IMR-90 (cell line): ENCODE results near the gene TJP3. TPM values are rescaled to one million over a fixed set of nuclear protein-coding genes. Genes with fewer than 3 reads are reported as not detected.

Experiments used
- ATAC-seq: fragments of 200-7000 bp; cut with Tn5 transposase; 2 replicates; pipeline ENCODE4 v1.9.1; 2020; ENCODE audit warnings: low read depth, mild to moderate bottlenecking, moderate library complexity
- BruUV-seq: library from RNA; stranded (reverse); fragments of 400-500 nt; replicated peaks from 2 replicates; lab custom pipeline; 2021; lab: Mats Ljungman, UMichigan
- CTCF ChIA-PET: fragments of 300-600 bp; formaldehyde crosslinking; extraction: SDS; loops from one replicate; lab custom pipeline; 2021; ENCODE audit warnings: antibody characterized with exemption; lab: Yijun Ruan, JAX
- POLR2A ChIA-PET: fragments of 300-600 bp; sonication (Branson Sonifier 250); formaldehyde crosslinking; loops from one replicate; lab custom pipeline; 2022; ENCODE audit warnings: antibody characterized with exemption; ENCODE audit not compliant: unreplicated experiment; lab: Charles Lee
- DNase-seq: peaks from one replicate; pipeline ENCODE4 v3.0.0; 2013
- H2AFZ ChIP-seq: replicated peaks from 2 replicates; pipeline ENCODE3; 2013; ENCODE audit warnings: low read length, mild to moderate bottlenecking; ENCODE audit not compliant: poor library complexity
- H2AK5ac ChIP-seq: 2 replicates; pipeline ENCODE4 v1.6.1; 2013; ENCODE audit warnings: low read depth, low read length, inconsistent platforms
- H2AK9ac ChIP-seq: replicated peaks from 2 replicates; pipeline ENCODE3; 2013; ENCODE audit warnings: mild to moderate bottlenecking, low read depth, low read length, moderate library complexity; ENCODE audit not compliant: poor library complexity
- H2BK120ac ChIP-seq: 2 replicates; pipeline ENCODE4 v1.6.1; 2013; ENCODE audit warnings: low read depth, low read length, inconsistent platforms
- H2BK15ac ChIP-seq: 3 replicates; pipeline ENCODE4 v1.6.1; 2013; ENCODE audit warnings: low read depth, low read length, inconsistent platforms
- H2BK20ac ChIP-seq: 2 replicates; pipeline ENCODE4 v1.6.1; 2013; ENCODE audit warnings: low read depth, mild to moderate bottlenecking, inconsistent platforms, low read length, moderate library complexity
- H2BK5ac ChIP-seq: 2 replicates; pipeline ENCODE4 v1.6.1; 2013; ENCODE audit warnings: mild to moderate bottlenecking, low read depth, low read length, inconsistent platforms; ENCODE audit not compliant: poor library complexity, severe bottlenecking
- H3K14ac ChIP-seq: replicated peaks from 2 replicates; pipeline ENCODE4 v1.6.1; 2013; ENCODE audit warnings: low read depth, low read length, inconsistent platforms
- H3K18ac ChIP-seq: 2 replicates; pipeline ENCODE4 v1.6.1; 2013; ENCODE audit warnings: low read depth, low read length, control low read depth
- H3K23ac ChIP-seq: 2 replicates; pipeline ENCODE4 v1.6.1; 2013; ENCODE audit warnings: low read depth, low read length, inconsistent platforms
- H3K27ac ChIP-seq: 2 replicates; pipeline ENCODE4 v1.5.1; 2013; ENCODE audit warnings: mild to moderate bottlenecking, control low read depth, low read length; ENCODE audit not compliant: insufficient read depth
- H3K27me3 ChIP-seq: 2 replicates; pipeline ENCODE4 v1.6.1; 2013; ENCODE audit warnings: low read length; ENCODE audit not compliant: control insufficient read depth, insufficient read depth
- H3K36me3 ChIP-seq: 2 replicates; pipeline ENCODE4 v1.6.1; 2013; ENCODE audit warnings: low read length, mixed read lengths; ENCODE audit not compliant: control insufficient read depth, insufficient read depth
- H3K4ac ChIP-seq: 2 replicates; pipeline ENCODE4 v1.6.1; 2013; ENCODE audit warnings: low read depth, low read length, inconsistent platforms
- H3K4me1 ChIP-seq: 2 replicates; pipeline ENCODE4 v1.6.1; 2013; ENCODE audit warnings: low read length, mixed read lengths; ENCODE audit not compliant: control insufficient read depth, insufficient read depth
- H3K4me2 ChIP-seq: 2 replicates; pipeline ENCODE4 v1.6.1; 2013; ENCODE audit warnings: low read depth, mild to moderate bottlenecking, control low read depth, low read length, moderate library complexity
- H3K4me3 ChIP-seq: 2 replicates; pipeline ENCODE4 v1.5.1; 2013; ENCODE audit warnings: low read depth, mild to moderate bottlenecking, control low read depth, low read length, moderate library complexity; ENCODE audit not compliant: insufficient read depth
- H3K56ac ChIP-seq: 2 replicates; pipeline ENCODE4 v1.6.1; 2013; ENCODE audit warnings: low read length, inconsistent platforms; ENCODE audit not compliant: insufficient read depth; ENCODE audit errors: extremely low read depth
- H3K79me1 ChIP-seq, 2 experiments: 2 replicates each; pipeline ENCODE4 v1.6.1; 2013; ENCODE audit warnings: low read length in 2 of 2, inconsistent platforms in 1 of 2, low read depth in 1 of 2
- H3K9ac ChIP-seq: 2 replicates; pipeline ENCODE4 v1.6.1; 2013; ENCODE audit warnings: low read depth, low read length, control low read depth
- H3K9me1 ChIP-seq: 2 replicates; pipeline ENCODE4 v1.6.1; 2013; ENCODE audit warnings: low read length, inconsistent platforms; ENCODE audit not compliant: insufficient read depth
- H3K9me3 ChIP-seq: 2 replicates; pipeline ENCODE4 v1.6.1; 2013; ENCODE audit warnings: low read length; ENCODE audit not compliant: control insufficient read depth, insufficient read depth
- H4K20me1 ChIP-seq: 2 replicates; pipeline ENCODE4 v1.6.1; 2013; ENCODE audit warnings: low read length, inconsistent platforms; ENCODE audit not compliant: insufficient read depth
- H4K5ac ChIP-seq: 2 replicates; pipeline ENCODE4 v1.6.1; 2013; ENCODE audit warnings: mild to moderate bottlenecking, low read depth, low read length, control low read depth
- H4K8ac ChIP-seq, 2 experiments: 2 replicates each; pipeline ENCODE4 v1.6.1; 2013; ENCODE audit warnings: low read depth in 2 of 2, low read length in 2 of 2, control low read depth in 1 of 2, inconsistent platforms in 1 of 2
- H4K91ac ChIP-seq: 2 replicates; pipeline ENCODE4 v1.6.1; 2013; ENCODE audit warnings: low read depth, low read length, inconsistent platforms; ENCODE audit not compliant: insufficient read depth
- BHLHE40 ChIP-seq: fragments of 150-350 bp; IDR thresholded peaks from 2 replicates; pipeline ENCODE4 v1.6.1; 2016; ENCODE audit warnings: mild to moderate bottlenecking, low read depth, low read length
- CEBPB ChIP-seq: IDR thresholded peaks from 2 replicates; pipeline ENCODE4 v1.6.1; 2012; ENCODE audit warnings: low read depth, low read length, improper control_type of control experiment
- CHD1 ChIP-seq: IDR thresholded peaks from 2 replicates; pipeline ENCODE4 v1.6.1; 2012; ENCODE audit warnings: low read depth, low read length, improper control_type of control experiment
- CTCF ChIP-seq: conservative IDR thresholded peaks from 2 replicates; pipeline ENCODE4 v1.5.1; 2012; ENCODE audit warnings: mild to moderate bottlenecking, low read depth, low read length, improper control_type of control experiment
- ELK1 ChIP-seq: fragments of 150-350 bp; IDR thresholded peaks from 2 replicates; pipeline ENCODE4 v1.6.1; 2016; ENCODE audit warnings: low read depth, mild to moderate bottlenecking, low read length, moderate library complexity, borderline replicate concordance
- FOS ChIP-seq: fragments of 150-350 bp; IDR thresholded peaks from 2 replicates; pipeline ENCODE4 v1.6.1; 2016; ENCODE audit warnings: low read depth, low read length
- MAFK ChIP-seq: IDR thresholded peaks from 2 replicates; pipeline ENCODE4 v1.6.1; 2012; ENCODE audit warnings: low read depth, low read length, improper control_type of control experiment
- MAZ ChIP-seq: IDR thresholded peaks from 2 replicates; pipeline ENCODE4 v1.6.1; 2012; ENCODE audit warnings: low read depth, mild to moderate bottlenecking, low read length, improper control_type of control experiment, moderate library complexity, borderline replicate concordance
- MXI1 ChIP-seq: IDR thresholded peaks from 2 replicates; pipeline ENCODE4 v1.6.1; 2012; ENCODE audit warnings: low read depth, mild to moderate bottlenecking, low read length, moderate library complexity, borderline replicate concordance
- NFE2L2 ChIP-seq: fragments of 150-350 bp; IDR thresholded peaks from 2 replicates; pipeline ENCODE4 v1.6.1; 2016; ENCODE audit warnings: low read depth, mild to moderate bottlenecking, low read length
- POLR2A ChIP-seq: IDR thresholded peaks from 2 replicates; pipeline ENCODE4 v1.6.1; 2012; ENCODE audit warnings: mild to moderate bottlenecking, low read depth, low read length
- RAD21 ChIP-seq: IDR thresholded peaks from 2 replicates; pipeline ENCODE4 v1.6.1; 2012; ENCODE audit warnings: low read length, improper control_type of control experiment
- RCOR1 ChIP-seq: IDR thresholded peaks from 2 replicates; pipeline ENCODE4 v1.6.1; 2012; ENCODE audit warnings: mild to moderate bottlenecking, low read length, improper control_type of control experiment; ENCODE audit not compliant: insufficient replicate concordance
- RFX5 ChIP-seq: IDR thresholded peaks from 2 replicates; pipeline ENCODE4 v1.8.0; 2012; ENCODE audit warnings: low read depth, mild to moderate bottlenecking, low read length, moderate library complexity
- SMC3 ChIP-seq: fragments of 150-350 bp; IDR thresholded peaks from 2 replicates; pipeline ENCODE4 v1.6.1; 2016; ENCODE audit warnings: low read depth, mild to moderate bottlenecking, antibody characterized with exemption, low read length, moderate library complexity
- USF2 ChIP-seq: fragments of 150-350 bp; IDR thresholded peaks from 2 replicates; pipeline ENCODE4 v1.6.1; 2017; ENCODE audit warnings: mild to moderate bottlenecking, antibody characterized with exemption, low read length, low read depth
- WGBS, 2 experiments: methylation state at CpG; one replicate each; pipeline versions ENCODE4 v1.1.5 to v1.1.7; 2013; ENCODE audit warnings: missing lambda C conversion rate in 2 of 2; ENCODE audit not compliant: insufficient read length in 1 of 2; ENCODE audit errors: extremely low coverage in 2 of 2; 5-methylcytosine and 5-hydroxymethylcytosine counted together
- dilution Hi-C: fragments of 300-500 bp; cut with HindIII; formaldehyde crosslinking; loops from one replicate; pipeline ENCODE4 v1.14.3; 2018; ENCODE audit warnings: low sequenced_read_pairs; ENCODE audit not compliant: unreplicated experiment
- in situ Hi-C: fragments of 300-500 bp; cut with MboI; formaldehyde crosslinking; loops from 3 replicates; pipeline ENCODE4 v1.14.3; 2019; ENCODE audit warnings: low sequenced_read_pairs, inconsistent platforms, mixed read lengths
- intact Hi-C: fragments of 100-400 bp; cut with micrococcal nuclease; formaldehyde crosslinking; loops from 2 replicates; pipeline ENCODE4 v1.10.0; 2022
- polyA plus RNA-seq, 3 experiments: library from polyadenylated mRNA; depleted of rRNA; stranded (reverse); fragments of >200 nt; gene quantifications; 2 replicates each; pipeline ENCODE4 v1.2.3, GENCODE V29; 2012; ENCODE audit warnings: low replicate concordance in 1 of 3
- total RNA-seq: library from RNA; depleted of rRNA; stranded (reverse); fragments of >200 nt; gene quantifications from 2 replicates; pipeline ENCODE4 v1.2.3, GENCODE V29; 2012

TJP3 gene
- total and polyA plus RNA-seq, 2 of the 4 experiments (the other 2 are of a cell fraction): not detected

- intact Hi-C loops: loop anchor here (10.0 kb wide), 1 partner anchor 545 kb away; no protein-coding TSS in a partner anchor
- Histone ChIP-seq H3K23ac (no peak overlapping the region), H3K4ac (no peak overlapping the region), H3K4me3 (no peak overlapping the region), H3K4me1 (peaks cover 3% of the 10 kb centered on the region), H3K14ac (no peak overlapping the region), H4K8ac (no peak overlapping the region), H2BK15ac (no peak overlapping the region), H3K18ac (no peak overlapping the region), H4K91ac (no peak overlapping the region), H3K36me3 (peaks cover 65% of the 10 kb centered on the region), H3K27ac (no peak overlapping the region), H3K56ac (no peak overlapping the region), H3K4me2 (no peak overlapping the region), H2AK9ac (no peak overlapping the region), H3K79me1 (peaks cover 0 to 8% of the 10 kb centered on the region in 2 experiments; a peak in 2 of 4 replicates), H3K9ac (no peak overlapping the region), H3K9me1 (peaks cover 3% of the 10 kb centered on the region; the same call in 1 of the 2 replicates), H3K9me3 (no peaks in the 10 kb centered on the region), H2BK5ac (no peak overlapping the region), H2BK20ac (no peak overlapping the region), H4K5ac (no peak overlapping the region), H2AFZ (no peak overlapping the region), H2BK120ac (no peak overlapping the region), H3K27me3 (no peaks in the 10 kb centered on the region), H4K20me1 (no peaks in the 10 kb centered on the region), H2AK5ac (no peak overlapping the region)
- DNase-seq (no peak), ATAC-seq (no peak)
- dilution Hi-C loops: no loop called here
- TF ChIP-seq BHLHE40: no peak
- TF ChIP-seq CHD1: no peak
- TF ChIP-seq USF2: no peak
- no peak for TF ChIP-seq RFX5
- TF ChIP-seq RAD21: no peak
- TF ChIP-seq ELK1: no peak
- TF ChIP-seq POLR2A: no peak
- TF ChIP-seq RCOR1: no peak
- TF ChIP-seq MAFK: no peak
- TF ChIP-seq CEBPB: no peak
- TF ChIP-seq MXI1: no peak
- TF ChIP-seq FOS: no peak
- no peak for TF ChIP-seq SMC3
- TF ChIP-seq MAZ: no peak
- TF ChIP-seq CTCF: no peak
- TF ChIP-seq NFE2L2: no peak
- CTCF ChIA-PET: no interaction called here
- in situ Hi-C loops: no loop called here
- BruUV-seq: no TSS peak
- 90% methylated on average over 9 of the region's 22 CpGs; no CpG with 5 or more reads in 1 of the 2 experiments for WGBS, 2 experiments
- POLR2A ChIA-PET: no interaction called here
These were observed 48.5 kb upstream of the TJP3 start for GRCh38 chr19:3659746-3660112.
